Nasal cavity respiratory epithelium epithelial cell of viscerocranial mucosa (primary cell): ENCODE data around the gene CTXND1. TPM values are rescaled to one million over a fixed set of nuclear protein-coding genes. Genes with fewer than 3 reads are reported as not detected.

Experiments used
- total RNA-seq: library from RNA; depleted of rRNA; stranded (reverse); fragments of >200 nt; gene quantifications from 2 replicates; pipeline ENCODE4 v1.2.3, GENCODE V29; 2014

Gene CTXND1
- total RNA-seq, result not detected in 2 replicates

GRCh38 chr15:80252121-80252518, at the start of gene CTXND1:
Gene CTXND1 (minus strand): TSS chr15:80252213. CDS start chr15:80201949, 50,264 bp downstream.

GRCh38 chr15:80152896-80153876, 98.8 kb downstream of the CTXND1 start, which contains the start of gene FAH:
Gene FAH (plus strand): TSS chr15:80152999. CDS start chr15:80153055, 56 bp downstream.

Other genes starting within 250 kb of the CTXND1 start
- gene ZFAND6, start 192.5 kb downstream of the CTXND1 start, total RNA-seq, result 163 and 212 TPM in 2 replicates
- 20.2 and 48.4 TPM in 2 replicates for gene FAH, start 99.2 kb downstream of the CTXND1 start, total RNA-seq
- under 0.01 and 0.50 TPM in 2 replicates for gene ARNT2, start 152.2 kb upstream of the CTXND1 start, total RNA-seq